Transverse colon (tissue), 4 donors: ENCODE data around the gene FOXG1.

Experiments
- POLR2A ChIP-seq: fragments of 450-650 bp; IDR thresholded peaks from one replicate; pipeline ENCODE4 v1.6.1; 2016; ENCODE audit warnings: antibody characterized with exemption, mild to moderate bottlenecking, moderate library complexity
- POLR2AphosphoS5 ChIP-seq, 3 donors: sonication (generic); formaldehyde crosslinking; IDR thresholded peaks; one replicate each; pipeline ENCODE4 v1.6.1; 2016; ENCODE audit warnings: antibody characterized with exemption in 3 of 3
- TF ChIP-seq, protein P1 (sequence below), 5 experiments: fragments of 200-600 bp in 3 of 5; fragments of 450-650 bp in 2 of 5; sonication (generic) in 3 of 5; IDR thresholded peaks; 1 replicate in 2 of 5; 2 replicates in 3 of 5; pipeline ENCODE4 v1.5.1; 2016 to 2017; ENCODE audit warnings: antibody characterized with exemption in 5 of 5, inconsistent platforms in 3 of 5, mild to moderate bottlenecking in 2 of 5, moderate library complexity in 1 of 5

- TF ChIP-seq, protein P1, sequence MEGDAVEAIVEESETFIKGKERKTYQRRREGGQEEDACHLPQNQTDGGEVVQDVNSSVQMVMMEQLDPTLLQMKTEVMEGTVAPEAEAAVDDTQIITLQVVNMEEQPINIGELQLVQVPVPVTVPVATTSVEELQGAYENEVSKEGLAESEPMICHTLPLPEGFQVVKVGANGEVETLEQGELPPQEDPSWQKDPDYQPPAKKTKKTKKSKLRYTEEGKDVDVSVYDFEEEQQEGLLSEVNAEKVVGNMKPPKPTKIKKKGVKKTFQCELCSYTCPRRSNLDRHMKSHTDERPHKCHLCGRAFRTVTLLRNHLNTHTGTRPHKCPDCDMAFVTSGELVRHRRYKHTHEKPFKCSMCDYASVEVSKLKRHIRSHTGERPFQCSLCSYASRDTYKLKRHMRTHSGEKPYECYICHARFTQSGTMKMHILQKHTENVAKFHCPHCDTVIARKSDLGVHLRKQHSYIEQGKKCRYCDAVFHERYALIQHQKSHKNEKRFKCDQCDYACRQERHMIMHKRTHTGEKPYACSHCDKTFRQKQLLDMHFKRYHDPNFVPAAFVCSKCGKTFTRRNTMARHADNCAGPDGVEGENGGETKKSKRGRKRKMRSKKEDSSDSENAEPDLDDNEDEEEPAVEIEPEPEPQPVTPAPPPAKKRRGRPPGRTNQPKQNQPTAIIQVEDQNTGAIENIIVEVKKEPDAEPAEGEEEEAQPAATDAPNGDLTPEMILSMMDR (IDR thresholded peaks at IDR 0.05): no peak
- TF ChIP-seq POLR2A: no peak
- no peak for TF ChIP-seq POLR2AphosphoS5 (IDR thresholded peaks at IDR 0.05)
Measured at GRCh38 chr14:28785096-28785952, 18.7 kb downstream of the FOXG1 start.
